ENCODE data around the gene TADA2B.

Gene TADA2B

GRCh38 chr4:7050481-7051143 lies 7.4 kb downstream of the TADA2B start:
- H3K4me3 ChIP-seq, result no peak overlapping the region
- H3K27ac ChIP-seq, result no peak overlapping the region
- TF ChIP-seq CTCF (IDR thresholded peaks at IDR 0.05), result no peak
- DNase-seq (ENCODE audit: low spot score), result no peak

DNA sequence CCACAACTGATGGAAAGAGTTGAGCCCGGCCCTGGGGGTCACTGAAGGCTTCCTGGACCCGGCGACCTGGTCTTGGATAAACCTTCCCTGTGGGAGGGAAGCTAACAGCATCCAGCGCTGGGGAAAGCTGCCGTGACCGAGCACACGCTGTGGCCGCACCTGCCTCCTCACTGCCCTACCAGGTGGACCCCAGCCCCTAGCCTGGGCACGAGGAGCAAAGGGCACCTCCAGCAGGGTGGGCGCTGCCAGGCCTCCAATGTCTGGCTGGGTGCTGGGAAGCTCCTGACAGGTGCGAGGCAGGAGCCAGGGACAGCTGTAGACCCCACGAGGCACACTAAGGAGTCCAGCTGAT lies 7.9 kb downstream of the TADA2B start:
- H3K4me3 ChIP-seq, result no peak overlapping the region
- DNase-seq (ENCODE audit: low spot score), result no peak
- H3K27ac ChIP-seq, result no peak overlapping the region
- no peak for TF ChIP-seq CTCF (IDR thresholded peaks at IDR 0.05)

DNA sequence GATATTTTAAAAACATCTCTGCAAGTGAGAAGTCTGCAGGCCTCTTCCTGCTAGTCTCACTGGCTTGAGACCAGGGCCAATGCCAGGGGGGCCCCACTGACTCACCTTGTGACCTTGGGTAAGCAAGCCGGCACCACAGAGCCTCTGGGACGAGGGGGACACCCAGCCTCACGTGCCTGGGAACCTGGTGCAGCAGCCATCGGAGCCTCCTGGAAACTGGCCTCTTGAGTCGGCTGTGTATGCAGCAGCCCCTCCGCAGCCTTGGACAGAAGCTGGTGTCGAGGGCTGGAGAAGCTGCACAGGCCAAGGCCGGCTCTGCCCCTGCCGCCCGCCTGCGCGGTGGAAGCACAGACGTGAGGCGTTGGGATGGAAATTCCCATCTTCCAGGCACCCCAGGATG lies 8.7 kb downstream of the TADA2B start:
- no peak for DNase-seq (ENCODE audit: low spot score)
- no peak overlapping the region for H3K4me3 ChIP-seq
- no peak overlapping the region for H3K27ac ChIP-seq
- no peak for TF ChIP-seq CTCF (IDR thresholded peaks at IDR 0.05)

DNA sequence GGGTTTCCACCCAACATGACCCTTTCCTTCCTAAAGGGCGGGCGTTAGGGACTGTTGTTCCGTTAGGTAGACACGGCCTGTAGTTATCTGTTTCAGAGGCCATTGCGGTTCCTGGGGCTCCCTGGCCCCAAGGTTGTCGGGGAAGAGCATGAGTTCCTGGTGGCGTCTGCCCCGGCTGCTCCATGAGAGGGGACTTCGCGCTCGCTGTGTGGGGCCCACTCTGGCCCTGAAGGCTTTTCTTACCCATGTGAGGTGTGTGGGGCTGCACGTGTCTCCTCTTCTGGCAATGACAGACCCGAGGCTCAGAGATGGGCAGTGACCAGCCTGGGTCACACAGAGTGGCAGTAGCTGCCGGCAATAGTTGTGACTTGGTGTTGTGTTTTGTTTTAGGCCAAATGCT lies 9.1 kb downstream of the TADA2B start:
- H3K4me3 ChIP-seq, result no peak overlapping the region
- TF ChIP-seq CTCF (IDR thresholded peaks at IDR 0.05), result no peak
- DNase-seq (ENCODE audit: low spot score), result no peak
- no peak overlapping the region for H3K27ac ChIP-seq

DNA sequence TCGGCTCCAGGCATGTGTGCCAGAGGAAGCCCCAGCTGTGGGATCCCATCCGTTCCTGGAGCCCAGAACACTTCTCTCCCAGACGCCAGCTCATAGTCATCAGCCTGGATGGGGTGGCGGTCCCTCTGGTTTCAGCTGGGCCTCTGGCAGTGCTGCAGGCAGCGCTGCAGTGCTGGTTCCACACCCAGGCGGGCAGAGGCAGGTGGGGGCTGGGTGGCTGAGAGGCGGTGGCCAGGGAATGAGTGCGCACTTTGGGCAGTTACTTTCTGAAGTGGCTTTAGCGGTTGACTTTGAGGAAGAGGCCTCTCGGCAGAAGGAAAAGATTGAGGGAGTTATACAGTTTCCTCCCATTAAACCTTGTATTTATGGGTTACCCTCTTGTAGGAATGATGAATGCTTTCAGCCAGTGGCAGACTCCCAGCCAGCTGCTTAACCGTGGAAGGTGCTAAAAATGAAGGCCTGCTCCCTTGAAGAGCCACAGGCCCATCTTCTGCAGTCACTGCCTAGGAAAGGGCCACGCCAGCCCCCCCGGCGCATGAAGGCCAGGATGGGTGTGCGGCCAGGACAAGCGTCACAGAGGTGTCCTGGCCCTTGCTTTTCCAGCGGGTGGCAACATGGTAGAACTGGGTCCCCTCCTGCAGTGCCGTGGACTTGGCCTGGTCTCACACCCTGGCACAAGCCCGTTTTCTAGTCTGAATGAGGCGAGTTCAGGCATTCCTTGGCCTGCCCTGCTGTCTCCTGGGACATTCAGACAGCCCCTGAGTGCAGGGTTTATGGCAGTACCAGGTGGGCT lies 9.9 kb downstream of the TADA2B start:
- Histone ChIP-seq H3K4me3 (no peak overlapping the region), H3K27ac (no peak overlapping the region)
- no peak for TF ChIP-seq CTCF (IDR thresholded peaks at IDR 0.05)
- DNase-seq (ENCODE audit: low spot score), result no peak

DNA sequence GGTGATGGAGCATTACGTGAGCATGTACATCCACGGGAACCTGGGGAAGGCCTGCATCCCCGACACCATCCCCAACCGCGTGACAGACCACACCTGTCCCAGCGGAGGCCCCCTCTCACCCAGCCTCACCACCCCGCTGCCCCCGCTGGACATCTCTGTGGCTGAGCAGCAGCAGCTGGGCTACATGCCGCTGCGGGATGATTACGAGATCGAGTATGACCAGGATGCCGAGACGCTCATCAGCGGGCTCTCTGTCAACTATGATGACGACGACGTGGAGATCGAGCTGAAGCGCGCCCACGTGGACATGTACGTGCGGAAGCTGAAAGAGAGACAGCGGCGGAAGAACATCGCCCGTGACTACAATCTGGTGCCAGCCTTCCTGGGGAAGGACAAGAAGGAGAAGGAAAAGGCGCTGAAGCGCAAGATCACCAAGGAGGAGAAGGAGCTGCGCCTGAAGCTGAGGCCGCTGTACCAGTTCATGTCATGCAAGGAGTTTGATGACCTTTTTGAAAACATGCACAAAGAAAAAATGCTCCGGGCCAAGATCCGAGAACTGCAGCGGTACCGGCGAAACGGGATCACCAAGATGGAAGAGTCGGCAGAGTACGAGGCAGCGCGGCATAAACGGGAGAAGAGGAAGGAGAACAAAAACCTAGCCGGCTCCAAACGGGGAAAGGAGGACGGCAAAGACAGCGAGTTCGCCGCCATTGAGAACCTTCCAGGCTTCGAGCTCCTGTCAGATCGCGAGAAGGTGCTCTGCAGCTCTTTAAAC lies 11.1 kb downstream of the TADA2B start:
- DNase-seq (ENCODE audit: low spot score), result no peak
- H3K4me3 ChIP-seq, result no peak overlapping the region

More for the DNA sequence above, 11.1 kb downstream of the TADA2B start:
- TF ChIP-seq CTCF (IDR thresholded peaks at IDR 0.05), result no peak
- no peak overlapping the region for H3K27ac ChIP-seq

All from coronary artery (tissue), 2 donors.